GM06990 (cell line): Measurements from ENCODE around the gene ARHGDIA.

Experiments
- DNase-seq: peaks from one replicate; pipeline ENCODE4 v3.0.0-alpha.2; 2011; ENCODE audit not compliant: insufficient read length; ENCODE audit errors: extremely low read depth
- H3K27me3 ChIP-seq: replicated peaks from 2 replicates; pipeline ENCODE4 v1.6.0; 2011; ENCODE audit warnings: low read length; ENCODE audit not compliant: control insufficient read depth, insufficient read depth
- H3K36me3 ChIP-seq: 2 replicates; pipeline ENCODE4 v1.5.1; 2011; ENCODE audit warnings: low read length; ENCODE audit not compliant: control insufficient read depth, insufficient read depth
- H3K4me3 ChIP-seq: replicated peaks from 2 replicates; pipeline ENCODE4 v1.5.1; 2011; ENCODE audit warnings: low read depth, mild to moderate bottlenecking, control low read depth, low read length
- TF ChIP-seq, protein P1 (sequence below): IDR thresholded peaks from 2 replicates; pipeline ENCODE4 v1.5.1; 2011; ENCODE audit warnings: low read length, control low read depth, mild to moderate bottlenecking, inconsistent platforms; ENCODE audit not compliant: insufficient read depth, poor library complexity, severe bottlenecking

The ARHGDIA gene

DNA sequence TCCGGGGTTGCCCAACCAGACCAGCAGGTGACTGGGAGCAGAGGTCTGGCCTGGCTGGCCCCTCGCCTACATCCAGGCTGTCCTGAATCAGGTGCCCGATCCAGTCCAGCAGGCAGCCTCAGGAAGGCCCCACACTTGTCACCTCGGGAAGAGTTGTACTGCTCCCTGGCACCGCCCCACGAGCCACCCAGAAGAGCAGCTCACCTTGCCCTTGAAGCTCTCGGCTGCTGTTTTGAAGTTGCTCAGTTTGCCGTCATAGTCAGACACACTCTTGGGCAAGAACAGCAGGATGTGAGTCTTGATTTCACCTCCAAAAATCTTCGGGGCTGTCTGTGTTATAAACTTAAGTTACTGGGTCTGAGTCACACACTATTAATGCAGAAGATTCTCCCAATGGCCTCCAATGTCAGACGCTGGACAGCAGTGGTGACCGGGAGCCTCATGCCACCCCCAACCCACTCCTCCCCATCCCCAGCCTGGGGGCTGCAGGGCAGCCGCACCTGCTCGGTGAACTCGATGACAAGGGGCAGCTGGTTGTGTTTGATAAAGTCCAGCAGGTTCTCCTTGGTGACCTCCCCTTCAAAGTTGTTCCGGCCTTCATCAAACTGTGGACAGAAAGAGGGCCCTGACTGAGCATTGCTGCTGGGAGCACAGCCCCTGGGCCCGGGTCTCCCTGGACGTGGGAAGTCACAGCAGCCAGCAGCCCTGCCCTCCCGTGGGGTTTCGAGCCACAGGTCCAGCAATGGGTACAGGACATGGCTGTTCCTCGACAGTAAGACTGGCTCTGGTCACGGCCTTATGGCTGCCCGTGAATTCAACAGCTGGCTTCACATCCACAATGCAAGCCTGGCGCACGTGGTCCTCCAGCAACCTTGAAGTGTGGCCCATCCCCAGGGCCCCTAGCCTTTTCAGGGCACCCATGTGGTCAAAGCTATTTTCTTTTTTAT lies 24.1 kb downstream of the ARHGDIA start:
- DNase-seq: no peak
- Histone ChIP-seq H3K27me3 (no peaks in the 10 kb centered on the region), H3K4me3 (no peak overlapping the region), H3K36me3 (peaks cover 61% of the 10 kb centered on the region)
- TF ChIP-seq, protein P1, sequence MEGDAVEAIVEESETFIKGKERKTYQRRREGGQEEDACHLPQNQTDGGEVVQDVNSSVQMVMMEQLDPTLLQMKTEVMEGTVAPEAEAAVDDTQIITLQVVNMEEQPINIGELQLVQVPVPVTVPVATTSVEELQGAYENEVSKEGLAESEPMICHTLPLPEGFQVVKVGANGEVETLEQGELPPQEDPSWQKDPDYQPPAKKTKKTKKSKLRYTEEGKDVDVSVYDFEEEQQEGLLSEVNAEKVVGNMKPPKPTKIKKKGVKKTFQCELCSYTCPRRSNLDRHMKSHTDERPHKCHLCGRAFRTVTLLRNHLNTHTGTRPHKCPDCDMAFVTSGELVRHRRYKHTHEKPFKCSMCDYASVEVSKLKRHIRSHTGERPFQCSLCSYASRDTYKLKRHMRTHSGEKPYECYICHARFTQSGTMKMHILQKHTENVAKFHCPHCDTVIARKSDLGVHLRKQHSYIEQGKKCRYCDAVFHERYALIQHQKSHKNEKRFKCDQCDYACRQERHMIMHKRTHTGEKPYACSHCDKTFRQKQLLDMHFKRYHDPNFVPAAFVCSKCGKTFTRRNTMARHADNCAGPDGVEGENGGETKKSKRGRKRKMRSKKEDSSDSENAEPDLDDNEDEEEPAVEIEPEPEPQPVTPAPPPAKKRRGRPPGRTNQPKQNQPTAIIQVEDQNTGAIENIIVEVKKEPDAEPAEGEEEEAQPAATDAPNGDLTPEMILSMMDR: no peak

DNA sequence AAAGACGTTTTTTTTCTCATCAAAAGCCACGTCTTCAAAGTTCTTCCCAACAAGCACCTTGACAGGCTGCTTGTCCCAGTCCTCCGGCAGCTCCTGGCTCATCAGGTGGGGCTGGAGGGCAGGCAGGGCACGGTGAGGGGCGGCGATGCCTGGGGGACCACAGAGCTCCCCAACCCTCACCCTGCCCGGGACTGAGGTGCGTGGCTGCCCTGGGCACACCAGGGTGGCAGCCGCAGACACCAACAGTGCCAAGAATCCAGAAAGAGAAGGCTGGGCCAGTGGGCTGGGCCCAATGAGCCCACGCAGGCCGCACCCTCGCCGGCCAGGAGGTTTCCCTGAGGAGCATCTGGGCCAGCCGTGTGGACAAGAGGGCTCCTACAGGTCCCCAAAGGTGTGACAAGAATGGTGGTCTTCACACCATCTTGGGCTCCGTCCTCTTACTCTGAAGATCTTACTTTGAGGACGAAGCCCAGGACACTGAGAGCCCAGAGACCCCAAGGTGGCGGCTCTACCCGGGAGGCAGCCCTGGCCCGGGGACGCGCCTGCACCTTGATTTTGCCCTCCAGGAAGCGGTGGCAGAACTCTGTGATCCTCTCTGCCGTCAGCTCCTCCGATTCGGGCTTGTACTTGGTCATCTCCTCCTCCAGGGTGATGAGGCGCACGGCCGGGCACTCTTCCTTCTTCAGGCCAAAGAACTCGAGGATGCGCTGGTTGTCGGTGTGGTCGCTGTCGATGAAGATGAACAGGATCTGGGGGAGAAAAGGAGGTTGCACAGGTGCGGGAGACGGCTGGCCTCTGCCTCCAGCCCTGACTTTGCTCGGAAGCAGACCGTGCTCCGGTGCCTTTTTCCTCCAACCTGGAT lies 25.0 kb downstream of the ARHGDIA start:
- no peaks in the 10 kb centered on the region for H3K27me3 ChIP-seq
- no peak overlapping the region for H3K4me3 ChIP-seq
- DNase-seq: no peak
- TF ChIP-seq, protein P1: no peak
- H3K36me3 ChIP-seq: peaks cover 52% of the 10 kb centered on the region

DNA sequence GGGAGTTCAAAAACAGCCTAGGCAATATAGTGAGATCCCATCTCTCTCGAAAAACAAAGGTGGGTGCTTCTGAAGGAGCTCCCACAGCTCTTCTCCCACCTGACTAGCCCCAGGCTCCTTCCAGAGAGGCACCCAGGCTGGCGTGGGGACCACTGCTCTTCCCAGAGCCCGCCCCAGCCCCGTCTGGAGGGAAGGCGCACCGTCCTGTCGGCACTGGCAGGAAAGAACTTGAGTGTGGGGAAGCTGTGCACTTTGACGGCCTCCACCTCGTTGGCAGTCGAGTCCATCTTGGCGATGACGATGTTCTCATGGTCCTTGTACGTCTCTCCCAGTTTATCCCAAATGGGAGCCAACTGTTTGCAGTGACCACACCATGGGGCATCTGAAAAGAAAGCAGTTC lies 25.8 kb downstream of the ARHGDIA start:
- Histone ChIP-seq H3K27me3 (no peaks in the 10 kb centered on the region), H3K4me3 (no peak overlapping the region), H3K36me3 (peaks cover 49% of the 10 kb centered on the region)
- DNase-seq: no peak
- TF ChIP-seq, protein P1: no peak

DNA sequence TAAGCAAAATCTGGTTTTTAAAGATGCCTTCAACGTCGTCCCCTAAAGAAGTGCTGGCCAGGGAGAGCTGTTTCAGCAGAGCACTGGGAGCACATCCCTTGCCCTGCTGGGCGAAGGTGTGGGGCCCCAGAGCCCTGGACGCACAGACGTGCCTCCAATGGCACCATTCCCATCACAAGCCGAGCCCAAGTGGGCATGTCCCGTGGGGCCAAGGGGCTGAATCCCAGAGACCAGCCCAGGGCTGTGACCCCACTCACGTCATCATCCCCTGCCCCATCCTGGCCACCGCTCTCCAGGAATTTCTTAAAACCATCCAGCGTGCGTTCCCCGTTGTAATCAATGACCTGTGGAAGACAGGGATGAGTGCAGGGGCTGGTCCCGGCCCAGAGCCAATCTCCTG lies 26.2 kb downstream of the ARHGDIA start:
- no peak overlapping the region for H3K4me3 ChIP-seq
- peaks cover 49% of the 10 kb centered on the region for H3K36me3 ChIP-seq
- no peak for DNase-seq
- TF ChIP-seq, protein P1: no peak
- H3K27me3 ChIP-seq: no peaks in the 10 kb centered on the region

DNA sequence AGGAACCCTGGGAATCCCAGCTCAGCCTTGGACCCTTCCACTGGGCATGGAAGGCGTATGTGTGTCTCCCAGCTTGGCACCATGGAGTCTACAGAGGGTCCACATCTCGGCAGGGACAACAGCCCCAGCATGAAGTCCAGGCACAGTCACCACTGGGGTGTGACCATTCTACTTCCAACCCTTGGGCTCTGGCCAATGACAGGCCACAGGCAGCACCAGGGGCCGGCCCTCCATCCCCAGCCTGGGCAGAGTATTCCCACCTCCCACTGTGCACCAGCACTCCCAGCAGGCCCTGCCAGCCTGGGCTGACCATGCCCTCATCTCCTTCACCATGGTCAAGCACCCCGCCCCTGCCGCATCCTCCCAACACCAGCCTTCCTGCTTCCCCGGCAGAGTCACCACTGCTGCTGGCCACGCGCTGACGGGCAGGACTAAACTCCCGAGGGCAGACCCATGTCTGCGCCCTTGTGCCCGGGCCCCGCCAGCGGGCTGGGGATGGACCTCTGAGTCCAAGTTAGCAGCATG lies 26.7 kb downstream of the ARHGDIA start:
- no peaks in the 10 kb centered on the region for H3K27me3 ChIP-seq
- H3K36me3 ChIP-seq: peaks cover 49% of the 10 kb centered on the region
- no peak overlapping the region for H3K4me3 ChIP-seq
- TF ChIP-seq, protein P1: no peak
- no peak for DNase-seq
